Ramos (cell line): ENCODE measurements around the gene PTPN14.
"Not testable (repeated sequence)": the region's sequence is repeated elsewhere in the genome, so short reads cannot be mapped to it uniquely, and the experiment has no call there.

Source experiments
- in situ Hi-C: fragments of 300-500 bp; cut with MboI; formaldehyde crosslinking; loops from one replicate; pipeline ENCODE4 v1.14.3; 2022; ENCODE audit warnings: low sequenced_read_pairs; ENCODE audit not compliant: unreplicated experiment

The PTPN14 gene

GRCh38 chr1:214544791-214545190 lies 6.6 kb downstream of the PTPN14 start:
- in situ Hi-C loops: no loop called here

- in situ Hi-C loops: no loop called here
Observed at GRCh38 chr1:214542275-214543199, 8.9 kb downstream of the PTPN14 start.

DNA sequence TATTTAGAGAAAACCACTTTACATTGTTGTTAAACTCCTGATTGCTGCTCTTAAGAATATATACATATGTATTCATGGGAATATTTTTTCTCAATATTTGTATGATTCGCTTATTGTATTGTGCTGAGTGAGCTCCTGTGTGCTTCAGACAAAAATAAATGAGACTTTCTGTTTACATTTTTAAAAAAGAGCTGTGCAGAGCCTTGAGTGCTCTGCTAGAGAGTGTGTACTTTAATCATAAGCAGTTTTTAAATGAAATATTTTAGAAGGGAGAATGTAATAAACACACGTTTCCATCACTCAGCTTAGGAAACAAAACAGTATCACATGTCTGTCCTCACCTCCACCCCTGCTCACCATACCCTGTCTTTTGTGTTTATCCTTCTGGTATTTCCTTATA lies 9.7 kb downstream of the PTPN14 start:
- in situ Hi-C loops: no loop called here

- in situ Hi-C loops: no loop called here
Observed at GRCh38 chr1:214541206-214541605, 10.2 kb downstream of the PTPN14 start.

GRCh38 chr1:214540324-214540723 lies 11.1 kb downstream of the PTPN14 start:
- in situ Hi-C loops: no loop called here

GRCh38 chr1:214538496-214538895 lies 12.9 kb downstream of the PTPN14 start:
- in situ Hi-C loops: no loop called here

GRCh38 chr1:214537872-214538473 lies 13.4 kb downstream of the PTPN14 start:
- in situ Hi-C loops: no loop called here

GRCh38 chr1:214537219-214537618 lies 14.2 kb downstream of the PTPN14 start:
- in situ Hi-C loops: no loop called here

DNA sequence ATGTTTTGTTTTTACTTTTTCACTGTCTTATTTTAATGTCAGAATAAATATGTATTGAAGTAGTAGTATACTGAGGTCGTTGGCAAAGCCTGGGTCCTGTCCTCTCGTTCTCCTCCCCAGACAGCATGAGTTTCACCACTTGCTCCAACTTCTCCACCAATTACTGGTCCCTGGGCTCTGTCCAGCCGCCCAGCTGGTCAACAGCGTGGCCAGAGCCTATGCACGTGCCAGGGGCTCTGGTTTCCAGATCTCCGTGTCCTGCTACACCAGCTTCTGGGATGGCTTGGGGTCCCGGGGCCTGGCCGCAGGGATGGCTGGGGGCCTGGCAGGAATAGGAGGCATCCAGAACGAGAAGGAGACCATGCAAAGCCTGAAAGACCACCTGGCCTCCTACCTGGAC lies 19.3 kb downstream of the PTPN14 start:
- in situ Hi-C loops: no loop called here

- in situ Hi-C loops: no loop called here
Observed at GRCh38 chr1:214525535-214526019, 25.8 kb downstream of the PTPN14 start.

DNA sequence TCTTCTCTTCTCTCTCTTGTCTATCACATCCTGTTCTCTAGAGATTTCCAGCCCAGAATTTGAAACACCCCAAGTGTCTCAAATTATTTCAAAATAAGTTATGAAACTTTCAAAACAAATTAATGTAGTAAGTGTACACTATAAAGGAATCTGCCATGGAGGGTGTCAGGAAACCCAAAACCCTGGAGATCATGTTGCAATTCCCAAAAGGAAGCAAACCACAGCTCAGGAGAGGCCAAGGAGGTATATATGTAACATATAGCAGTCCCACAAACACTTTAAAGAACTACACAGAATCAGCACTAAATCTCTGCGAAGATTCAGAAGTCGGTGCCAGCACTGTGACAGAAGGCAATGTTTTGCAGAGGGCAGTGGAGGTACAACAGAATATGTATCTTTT lies 26.6 kb downstream of the PTPN14 start:
- in situ Hi-C loops: no loop called here

GRCh38 chr1:214523124-214523824 lies 28.1 kb downstream of the PTPN14 start:
- in situ Hi-C loops: no loop called here

DNA sequence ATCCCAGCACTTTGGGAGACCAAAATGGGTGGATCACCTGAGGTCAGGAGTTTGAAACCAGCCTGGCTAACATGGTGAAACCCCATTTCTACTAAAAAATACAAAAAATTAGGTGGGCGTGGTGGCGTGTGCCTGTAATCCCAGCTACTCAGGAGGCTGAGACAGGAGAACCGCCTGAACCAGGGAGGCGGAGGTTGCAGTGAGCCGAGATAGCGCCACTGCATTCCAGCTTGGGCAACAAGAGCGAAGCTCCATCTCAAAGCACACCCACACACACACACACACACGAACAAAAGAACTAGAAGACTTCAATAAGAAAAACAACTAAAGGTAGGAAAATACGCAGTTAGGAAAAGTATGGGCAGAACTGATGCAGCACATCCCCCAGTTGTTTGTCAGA lies 29.9 kb downstream of the PTPN14 start:
- in situ Hi-C loops: not testable (repeated sequence)

DNA sequence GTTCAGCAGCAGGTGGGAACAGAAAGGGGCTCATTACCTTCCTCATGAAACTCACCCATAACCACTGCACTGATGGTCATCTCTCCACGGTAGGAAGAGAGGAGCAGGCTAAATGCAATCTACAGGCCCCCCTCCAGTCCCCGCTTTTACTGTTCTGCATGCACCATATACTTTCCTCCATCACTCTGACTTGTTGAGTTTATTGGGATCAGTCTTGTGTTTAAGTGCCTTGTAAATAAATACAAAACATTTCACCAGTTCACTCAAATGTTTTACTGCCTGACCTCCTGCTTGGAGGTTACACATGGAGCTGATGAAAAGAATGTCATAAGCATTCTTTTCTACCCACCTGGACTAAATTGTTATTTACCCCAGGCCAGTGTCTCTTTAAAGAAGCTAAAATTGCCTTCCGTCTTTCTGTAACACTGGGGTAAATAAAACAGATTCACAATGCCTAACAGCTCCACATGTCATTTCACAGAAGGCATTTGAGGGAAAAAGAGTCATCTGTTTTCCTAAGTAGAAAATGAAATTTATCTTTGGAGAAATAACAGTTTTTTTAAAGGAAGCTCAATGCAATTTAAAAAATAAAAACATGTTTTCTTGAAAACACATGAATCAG lies 30.7 kb downstream of the PTPN14 start:
- in situ Hi-C loops: no loop called here

- in situ Hi-C loops: no loop called here
Observed at GRCh38 chr1:214518361-214518760, 33.0 kb downstream of the PTPN14 start.

GRCh38 chr1:214516434-214517326 lies 34.7 kb downstream of the PTPN14 start:
- in situ Hi-C loops: no loop called here

- in situ Hi-C loops: no loop called here
Observed at GRCh38 chr1:214515544-214516433, 35.6 kb downstream of the PTPN14 start.

DNA sequence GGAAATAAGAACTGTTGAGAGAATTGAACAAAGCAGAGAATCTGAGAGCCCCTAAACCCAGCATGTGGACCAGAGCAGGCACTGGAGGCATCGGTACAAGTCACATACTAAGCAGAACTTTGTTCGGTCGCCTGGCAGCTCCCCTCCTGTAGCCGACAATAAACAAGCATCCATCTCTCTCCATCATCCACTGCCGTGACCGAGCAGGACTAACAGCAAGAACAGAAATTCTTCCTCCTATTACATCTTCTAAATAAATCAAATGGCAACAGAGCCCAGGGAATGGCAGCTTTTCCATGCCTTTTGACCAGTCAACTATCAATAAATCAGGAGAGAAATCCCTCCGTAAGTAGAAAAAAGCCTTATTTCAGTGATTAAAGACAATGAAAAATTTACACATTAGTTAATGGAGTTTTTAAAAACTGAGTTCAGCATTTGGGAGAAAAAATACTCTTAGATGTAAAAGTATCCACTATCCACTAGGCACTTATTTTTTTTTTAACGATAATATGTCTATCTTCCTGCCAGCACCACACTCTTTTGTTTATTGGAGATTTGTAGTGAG lies 36.5 kb downstream of the PTPN14 start:
- in situ Hi-C loops: no loop called here
